Measurements from ENCODE around the gene WEE1. TPM values are rescaled to one million over a fixed set of nuclear protein-coding genes. Genes with fewer than 3 reads are reported as not detected.

The WEE1 gene
- total and polyA plus RNA-seq, 10 donors: 6.3 to 30.6 (median 14.4) TPM

- peaks cover 17 to 73% (median 53%) of the 10 kb centered on the region in 6 donors for H3K4me1 ChIP-seq
- H3K36me3 ChIP-seq: no peaks in the 10 kb centered on the region
- no peaks in the 10 kb centered on the region for H3K27me3 ChIP-seq (replicated peaks in 1 of 7)
- 0 to 1% (median 1%) methylated on average over 47 to 54 of the region's 54 CpGs for WGBS, 5 donors
- H3K27ac ChIP-seq: peak overlapping the region; percentile 90 to 95 (median 94)
- peak; percentile 99 for DNase-seq
- H3K9me3 ChIP-seq: no peaks in the 10 kb centered on the region
- intact Hi-C loops (cut with DNase I; ENCODE audit: low total_unique reads): loop anchor here (2.0 to 10.0 kb wide), 3 partner anchors 51 to 133 kb away; partner anchors contain the start of gene SWAP70
- peak overlapping the region; percentile 22 to 68 (median 46) for H3K4me3 ChIP-seq
- TF ChIP-seq POLR2A (IDR thresholded peaks at IDR 0.05): peak in 1 of 3 donors; percentile 22
- TF ChIP-seq CTCF (IDR thresholded peaks at IDR 0.05 in 8 of 11, conservative IDR thresholded peaks at IDR 0.05 in 3 of 11): peak; percentile 79 to 94 (median 87)
- peak; percentile 86 to 93 (median 88) for TF ChIP-seq POLR2AphosphoS5 (IDR thresholded peaks at IDR 0.05)
Measured at GRCh38 chr11:9613830-9614762, 40.6 kb downstream of the WEE1 start.

GRCh38 chr11:9615031-9615451 is 41.6 kb downstream of the WEE1 start:
- no peak for TF ChIP-seq POLR2A (IDR thresholded peaks at IDR 0.05)
- peak in 2 of 11 experiments; percentile 6 to 11 for TF ChIP-seq CTCF (IDR thresholded peaks at IDR 0.05 in 8 of 11, conservative IDR thresholded peaks at IDR 0.05 in 3 of 11)
- TF ChIP-seq POLR2AphosphoS5 (IDR thresholded peaks at IDR 0.05): peak in 1 of 3 donors; percentile 23
- intact Hi-C loops (cut with DNase I; ENCODE audit: low total_unique reads): loop anchor here (5.0 to 10.0 kb wide), 2 partner anchors 50 to 112 kb away; partner anchors contain the start of gene SWAP70
- Histone ChIP-seq H3K36me3 (no peaks in the 10 kb centered on the region), H3K27me3 (replicated peaks in 1 of 7) (no peaks in the 10 kb centered on the region), H3K4me3 (peak overlapping the region in 3 of 8 donors; percentile 46 to 68 (median 48)), H3K9me3 (no peaks in the 10 kb centered on the region), H3K27ac (peak overlapping the region; percentile 90 to 95 (median 94)), H3K4me1 (peaks cover 17 to 82% (median 59%) of the 10 kb centered on the region in 6 donors)
- 44 to 62% (median 49%) methylated on average over 2 of the region's 2 CpGs for WGBS, 5 donors
- DNase-seq: no peak

- no peak for DNase-seq
- intact Hi-C loops (cut with DNase I; ENCODE audit: low total_unique reads): loop anchor here (5.0 to 10.0 kb wide), 2 partner anchors 49 to 111 kb away; partner anchors contain the start of gene SWAP70
- Histone ChIP-seq H3K4me3 (no peak overlapping the region), H3K9me3 (no peaks in the 10 kb centered on the region), H3K27ac (peak overlapping the region in 6 of 8 donors; percentile 23 to 95 (median 91)), H3K27me3 (replicated peaks in 1 of 7) (no peaks in the 10 kb centered on the region), H3K36me3 (no peaks in the 10 kb centered on the region), H3K4me1 (peaks cover 17 to 87% (median 59%) of the 10 kb centered on the region in 6 donors)
- TF ChIP-seq CTCF (IDR thresholded peaks at IDR 0.05 in 8 of 11, conservative IDR thresholded peaks at IDR 0.05 in 3 of 11) (no peak), POLR2AphosphoS5 (IDR thresholded peaks at IDR 0.05) (no peak)
- WGBS, 5 donors: 13 to 41% (median 39%) methylated on average over 2 of the region's 2 CpGs
Measured at GRCh38 chr11:9616042-9616675, 42.7 kb downstream of the WEE1 start.

Data from spleen (tissue), 11 donors.